Measurements from ENCODE around the gene MLN.

The MLN gene

DNA sequence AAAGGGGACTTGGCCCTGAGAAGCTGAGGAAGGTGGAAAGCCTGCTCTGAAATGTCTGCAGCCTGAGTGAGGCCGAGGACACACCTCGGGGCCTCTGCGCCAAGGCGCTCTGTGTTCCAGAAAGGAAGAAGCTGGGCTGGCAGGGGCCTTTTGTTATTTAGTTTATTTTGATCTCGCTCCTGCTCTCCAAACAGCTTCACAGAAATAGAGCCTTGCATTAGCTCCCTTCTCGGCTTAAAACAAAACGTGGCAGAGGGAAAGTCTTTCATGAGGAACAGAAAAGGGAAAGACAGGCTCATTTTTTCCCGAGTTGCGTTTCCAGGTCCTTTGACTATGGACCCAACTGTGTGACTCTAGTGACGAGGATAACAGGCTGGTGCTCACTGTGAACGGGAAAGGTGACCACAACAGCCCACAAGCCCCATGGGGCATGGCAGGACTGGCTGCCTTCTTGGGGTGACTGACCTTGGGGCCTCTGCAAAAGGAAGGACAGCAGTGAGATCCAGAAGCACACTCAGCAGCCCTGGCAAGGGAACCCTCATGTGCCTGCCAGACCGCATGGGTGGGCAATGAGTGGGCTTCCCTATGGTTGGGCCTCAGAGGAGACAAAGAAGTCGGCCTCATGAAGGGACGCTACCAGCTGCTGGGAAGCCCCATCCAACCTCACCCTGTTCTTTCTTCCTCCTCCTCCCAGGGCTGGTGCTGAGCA is 33.5 kb downstream of the MLN start:
- no peak for DNase-seq

DNA sequence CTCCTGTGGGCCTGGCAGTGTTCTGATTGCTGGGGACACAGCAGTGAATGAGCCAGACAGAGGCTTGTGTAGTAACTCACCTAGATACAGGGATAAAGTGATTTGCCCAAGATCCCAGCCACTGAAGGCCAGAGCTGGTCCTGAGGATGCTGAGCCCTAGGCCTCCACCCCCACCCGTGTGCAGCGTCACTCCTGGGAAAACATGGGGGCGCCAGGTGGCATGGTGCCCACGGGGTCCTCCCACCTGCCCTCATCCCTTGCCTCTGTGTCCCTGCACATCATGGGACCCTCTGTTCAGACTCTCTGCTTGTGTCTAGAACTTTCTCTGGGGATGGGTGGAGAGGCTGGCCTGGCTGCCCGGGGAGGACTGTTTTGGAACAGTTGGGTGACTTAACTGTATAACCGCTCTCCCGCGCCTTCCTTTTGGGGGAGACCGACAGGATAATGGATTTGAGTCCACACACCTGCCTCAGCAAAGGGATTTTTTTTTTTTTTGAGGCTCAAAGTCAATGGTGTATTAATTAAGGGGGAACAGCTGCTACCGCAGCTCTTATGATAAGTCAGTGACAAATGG is 34.5 kb downstream of the MLN start:
- DNase-seq: no peak

- peak; percentile 20 for DNase-seq
Observed at GRCh38 chr6:33768644-33769120, 35.1 kb downstream of the MLN start.

- DNase-seq: no peak
Observed at GRCh38 chr6:33766921-33767907, 36.6 kb downstream of the MLN start.

DNA sequence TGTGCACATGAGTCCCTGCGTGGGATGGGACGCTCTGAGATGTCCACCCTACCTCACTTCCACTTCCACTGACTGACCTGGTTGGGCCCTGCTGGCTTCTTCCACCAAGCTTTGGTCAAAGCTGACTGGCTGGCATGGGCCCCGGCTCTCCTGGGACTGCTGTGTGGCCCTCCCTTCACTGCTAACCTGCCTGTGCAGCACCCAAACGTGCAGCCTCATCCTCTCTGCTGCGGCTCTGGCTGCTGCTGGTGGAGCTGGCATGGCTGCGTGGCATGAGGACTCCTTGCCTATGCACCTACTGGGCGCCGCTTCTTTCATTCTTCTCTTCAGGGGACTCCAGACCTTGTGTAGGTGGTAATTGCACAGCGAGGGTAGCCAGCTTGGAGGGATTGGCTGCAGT is 38.4 kb downstream of the MLN start:
- DNase-seq: no peak

- no peak for DNase-seq
Observed at GRCh38 chr6:33764036-33764435, 39.8 kb downstream of the MLN start.

GRCh38 chr6:33763483-33763882 is 40.3 kb downstream of the MLN start:
- DNase-seq: no peak

GRCh38 chr6:33762713-33763112 is 41.1 kb downstream of the MLN start:
- no peak for DNase-seq

DNA sequence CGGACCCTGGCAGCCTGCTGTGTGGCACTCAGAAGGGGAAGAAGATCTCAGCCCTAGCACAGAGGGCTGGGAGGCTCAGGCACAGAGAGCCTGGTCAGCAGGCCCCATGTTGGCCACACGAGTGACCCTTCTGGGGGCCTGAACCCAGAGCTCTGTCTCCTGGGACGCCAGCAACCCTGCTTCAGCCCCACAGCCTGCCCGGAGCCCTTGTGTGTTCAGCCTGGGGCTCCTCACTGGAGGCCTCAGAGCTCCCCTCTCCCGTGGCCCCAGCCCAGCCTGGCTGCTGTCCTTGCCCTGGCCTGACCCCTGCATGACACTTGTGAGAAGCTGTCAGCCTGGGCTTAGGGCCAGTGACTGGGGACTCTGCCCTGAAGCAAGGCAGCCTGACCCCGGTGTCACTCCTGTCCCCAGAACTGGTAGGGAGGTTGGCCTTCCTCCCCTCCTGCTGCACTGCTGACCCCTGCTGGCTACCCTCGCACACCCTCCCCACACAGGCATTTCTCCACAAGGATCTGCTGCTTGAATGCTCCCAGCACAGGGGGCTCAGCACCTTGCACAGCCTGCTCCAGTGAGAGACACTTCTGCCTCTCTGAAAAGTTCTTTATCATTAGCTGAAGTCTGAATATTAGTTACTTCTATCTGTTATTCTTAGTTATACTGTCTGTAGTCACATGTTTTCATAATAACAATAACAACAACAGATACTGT is 41.7 kb downstream of the MLN start:
- no peak for DNase-seq

DNA sequence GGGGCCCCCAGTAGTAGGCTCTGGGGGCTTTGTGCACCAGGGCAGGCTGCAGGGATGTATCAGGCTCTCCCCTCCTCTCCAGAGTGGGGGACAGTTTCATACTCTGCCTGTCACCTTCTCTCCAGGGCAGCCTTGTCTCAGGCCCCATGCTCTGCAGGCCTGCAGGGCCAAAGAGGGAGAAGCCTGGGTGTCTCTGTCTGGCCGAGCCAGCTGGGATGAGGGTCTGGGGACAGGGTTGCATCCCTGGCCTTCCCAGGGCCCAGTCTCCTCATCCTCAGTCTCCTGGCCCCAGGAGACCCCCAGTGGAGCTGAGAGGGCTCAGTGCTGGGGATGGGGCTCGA is 42.3 kb downstream of the MLN start:
- no peak for DNase-seq

DNA sequence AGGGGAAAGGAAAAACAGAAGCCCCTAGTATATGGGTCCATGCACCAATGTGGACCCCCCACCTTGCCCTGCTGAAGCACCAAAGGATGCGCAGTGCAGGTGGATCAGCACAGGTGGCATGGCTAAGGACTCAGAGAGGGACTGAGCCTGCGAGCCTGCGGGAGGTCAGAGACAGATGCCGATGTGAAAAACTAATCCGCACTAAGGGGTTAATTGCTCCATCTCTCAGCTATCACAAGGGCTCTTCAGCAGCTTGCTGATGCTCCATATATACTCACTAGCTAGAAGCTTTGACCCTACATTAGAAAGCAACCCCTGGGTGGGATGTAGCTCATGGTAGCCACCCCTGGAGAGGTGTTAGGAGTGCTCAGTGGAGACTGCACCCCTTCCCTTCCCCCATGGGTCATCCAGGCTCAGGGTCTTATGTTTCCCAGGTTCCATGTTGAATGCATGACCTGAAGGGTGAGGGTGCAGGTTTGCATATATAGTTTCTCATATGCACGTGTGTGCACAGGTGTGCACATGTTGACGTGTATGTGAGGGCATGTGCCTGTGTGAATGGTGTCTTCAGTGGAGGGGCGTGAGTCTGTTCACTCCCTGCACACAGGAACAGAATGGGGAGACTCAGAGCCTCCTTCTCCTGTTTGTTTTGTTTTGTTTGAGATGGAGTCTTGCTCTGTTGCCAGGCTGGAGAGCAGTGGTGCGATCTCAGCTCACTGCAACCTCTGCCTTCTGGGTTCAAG is 43.7 kb downstream of the MLN start:
- no peak for DNase-seq

DNA sequence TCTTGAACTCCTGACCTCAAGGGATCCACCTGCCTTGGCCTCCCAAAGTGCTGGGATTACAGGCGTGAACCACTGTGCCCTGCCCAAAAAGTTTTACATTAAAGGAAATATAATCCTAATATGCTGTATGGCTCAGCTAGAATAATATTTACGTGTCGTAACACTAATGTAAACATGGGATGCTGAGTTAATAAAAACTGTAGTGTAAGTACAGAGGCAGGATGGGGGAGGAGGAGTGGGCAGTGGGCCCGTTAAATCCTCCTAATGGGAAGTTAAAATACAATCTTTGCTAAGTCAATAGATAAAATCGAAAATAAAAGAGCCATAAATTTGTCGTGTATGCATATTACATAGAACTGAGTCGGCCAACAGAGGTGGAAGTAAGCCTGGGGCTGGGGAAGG is 45.0 kb downstream of the MLN start:
- no peak for DNase-seq

GRCh38 chr6:33757906-33758305 is 45.9 kb downstream of the MLN start:
- DNase-seq: no peak

GRCh38 chr6:33757113-33757512 is 46.7 kb downstream of the MLN start:
- DNase-seq: no peak

DNA sequence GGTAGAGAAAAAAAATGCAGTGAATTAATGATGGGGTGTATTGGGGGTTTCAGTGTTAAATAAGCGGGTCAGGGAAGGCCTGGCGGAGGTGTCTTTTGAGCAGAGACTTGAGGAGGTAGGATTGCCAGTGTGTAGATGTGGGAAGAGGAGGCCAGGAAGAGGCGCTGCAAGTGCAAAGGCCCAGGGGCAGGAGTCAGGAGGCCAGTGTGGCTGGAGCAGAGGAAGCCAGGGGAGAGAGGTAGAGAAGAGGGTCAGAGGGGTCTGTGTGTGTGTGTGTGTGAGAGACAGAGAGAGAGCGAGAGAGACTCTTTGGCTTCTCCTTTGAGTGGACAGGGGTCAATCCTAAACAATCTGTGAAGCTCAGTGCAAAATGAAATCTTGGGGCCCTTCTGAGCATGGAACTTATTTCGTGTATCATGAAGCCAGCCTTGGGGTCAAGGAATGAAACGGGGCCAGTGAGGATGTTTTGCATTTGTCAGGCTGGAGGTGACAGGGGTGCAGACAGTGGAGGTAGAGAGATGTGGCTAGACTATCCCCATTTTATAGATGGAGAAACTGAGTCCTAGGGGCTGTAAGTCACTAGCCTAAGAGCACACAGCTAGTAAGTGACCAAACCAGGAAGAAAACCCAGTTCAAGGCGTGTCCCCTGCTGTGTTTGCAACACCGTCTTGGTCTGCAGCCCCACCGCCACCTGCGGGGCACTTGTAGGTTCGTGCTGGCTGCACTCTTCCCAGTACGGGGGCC is 47.4 kb downstream of the MLN start:
- DNase-seq: no peak

GRCh38 chr6:33755070-33755869 is 48.5 kb downstream of the MLN start:
- no peak for DNase-seq

DNA sequence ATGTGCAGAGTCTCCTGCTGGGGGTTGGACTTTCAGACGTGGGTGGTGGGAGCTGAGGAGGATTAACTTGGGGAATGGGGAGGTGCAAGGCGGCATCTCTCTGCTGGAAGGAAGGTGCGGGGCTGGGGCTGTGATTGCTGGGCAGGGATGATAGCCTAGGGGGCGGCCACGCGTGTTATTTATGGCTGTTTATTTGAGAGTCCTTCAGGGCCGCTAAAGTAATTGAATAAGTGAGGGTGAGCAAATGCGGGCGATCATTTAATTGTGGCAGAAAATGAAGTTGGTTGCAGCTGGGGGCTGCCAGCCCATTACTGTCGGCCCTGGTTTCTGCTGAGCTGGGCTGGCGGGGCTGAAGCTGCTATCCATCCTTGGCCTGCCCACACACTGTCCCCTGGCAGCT is 49.6 kb downstream of the MLN start:
- no peak for DNase-seq

- DNase-seq: no peak
Observed at GRCh38 chr6:33752646-33753015, 51.2 kb downstream of the MLN start.

DNA sequence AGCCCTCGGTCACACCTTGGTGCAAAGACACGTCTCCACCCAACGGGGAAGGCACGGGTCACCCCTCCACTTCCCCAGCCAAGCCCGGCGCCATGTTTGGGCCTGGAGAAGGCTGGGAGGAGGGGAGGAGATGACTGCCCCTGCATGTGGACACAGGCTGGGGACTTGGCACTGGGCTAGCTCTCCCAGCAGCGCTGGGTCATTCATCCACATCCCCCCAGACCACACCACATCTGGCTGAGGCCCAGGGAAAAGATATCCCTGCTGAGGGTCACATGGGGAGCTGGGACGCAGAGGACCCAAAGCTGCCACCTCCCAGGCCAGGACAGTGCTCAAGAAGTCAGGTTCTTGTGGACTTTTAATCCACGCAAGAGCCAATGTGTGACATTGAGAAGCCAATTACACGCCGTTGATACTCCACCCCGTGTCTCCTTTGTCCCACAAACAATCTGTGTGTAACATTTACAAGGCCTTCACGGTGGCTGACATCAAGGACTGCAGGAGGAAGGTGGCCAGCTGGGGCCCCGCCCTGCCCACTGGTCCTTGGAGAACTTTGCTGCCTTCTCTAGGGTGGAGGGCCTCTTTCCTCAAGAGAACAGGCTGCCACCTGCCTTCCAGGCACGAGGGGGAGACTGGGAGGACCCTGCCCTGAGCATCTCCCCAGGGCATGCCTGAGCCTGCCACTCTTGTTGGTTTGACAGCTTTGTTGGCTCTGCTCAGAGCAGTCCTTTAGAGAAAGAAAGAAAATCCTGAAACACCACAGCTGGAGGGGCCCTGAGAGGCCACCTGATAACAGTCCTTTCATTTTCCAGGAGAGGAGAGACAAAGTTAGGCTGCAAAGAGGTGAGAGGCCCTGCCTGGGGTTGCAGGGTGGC is 51.8 kb downstream of the MLN start:
- no peak for DNase-seq
